NCI-H2107 treated with DMSO at 0.1 percent for 48 hours (cell line): Measurements from ENCODE around the gene CSAD.

Experiments
- DNase-seq: peaks from one replicate; lab custom pipeline; 2025; ENCODE audit not compliant: unreplicated experiment; lab: John Stamatoyannopoulos, UW

Gene CSAD

GRCh38 chr12:53200107-53200457, 19.4 kb upstream of the CSAD start:
- no peak for DNase-seq

GRCh38 chr12:53199700-53200099, 19.0 kb upstream of the CSAD start:
- DNase-seq: no peak

GRCh38 chr12:53198486-53199110, 17.9 kb upstream of the CSAD start:
- DNase-seq: no peak

- DNase-seq: no peak
These were observed 16.4 kb upstream of the CSAD start for GRCh38 chr12:53197011-53197640.

- DNase-seq: no peak
These were observed 15.8 kb upstream of the CSAD start for GRCh38 chr12:53196486-53196885.

GRCh38 chr12:53195516-53196420, 15.0 kb upstream of the CSAD start:
- no peak for DNase-seq

GRCh38 chr12:53194973-53195372, 14.2 kb upstream of the CSAD start:
- no peak for DNase-seq

GRCh38 chr12:53193985-53194716, 13.4 kb upstream of the CSAD start:
- DNase-seq: no peak

- DNase-seq: no peak
These were observed 12.3 kb upstream of the CSAD start for GRCh38 chr12:53193040-53193439.

GRCh38 chr12:53192531-53193021, 11.9 kb upstream of the CSAD start:
- no peak for DNase-seq

- no peak for DNase-seq
These were observed 11.3 kb upstream of the CSAD start for GRCh38 chr12:53191885-53192530.

- no peak for DNase-seq
These were observed 10.6 kb upstream of the CSAD start for GRCh38 chr12:53191096-53191884.

- peak; percentile 28 for DNase-seq
These were observed 9.5 kb upstream of the CSAD start for GRCh38 chr12:53190108-53190729.

- no peak for DNase-seq
These were observed 6.6 kb upstream of the CSAD start for GRCh38 chr12:53187145-53187899.

GRCh38 chr12:53186745-53187144, 6.0 kb upstream of the CSAD start:
- DNase-seq: no peak

- no peak for DNase-seq
These were observed 4.9 kb upstream of the CSAD start for GRCh38 chr12:53185582-53186153.

- DNase-seq: no peak
These were observed 4.1 kb upstream of the CSAD start for GRCh38 chr12:53184828-53185227.

- DNase-seq: no peak
These were observed 2.2 kb upstream of the CSAD start for GRCh38 chr12:53182903-53183302.
